ENCODE measurements around the gene PLAGL2.

The PLAGL2 gene

DNA sequence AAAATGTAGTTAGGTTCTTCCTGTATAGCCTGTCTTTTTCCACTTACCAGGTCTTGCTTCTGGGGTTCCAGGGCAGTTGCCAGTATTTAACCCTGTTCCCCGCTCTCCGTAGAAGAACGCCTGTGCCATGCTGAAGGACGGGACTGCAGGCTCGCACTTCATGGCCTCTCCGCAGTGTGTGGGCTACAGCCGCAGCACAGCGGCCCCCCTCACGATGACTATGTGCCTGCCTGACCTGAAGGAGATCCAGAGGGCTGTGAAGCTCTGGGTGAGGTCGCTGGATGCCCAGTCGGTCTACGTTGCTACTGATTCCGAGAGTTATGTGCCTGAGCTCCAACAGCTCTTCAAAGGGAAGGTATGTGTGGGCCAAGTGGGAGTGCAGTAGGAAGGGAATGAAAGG is 23.2 kb upstream of the PLAGL2 start:
- no peak for DNase-seq

DNA sequence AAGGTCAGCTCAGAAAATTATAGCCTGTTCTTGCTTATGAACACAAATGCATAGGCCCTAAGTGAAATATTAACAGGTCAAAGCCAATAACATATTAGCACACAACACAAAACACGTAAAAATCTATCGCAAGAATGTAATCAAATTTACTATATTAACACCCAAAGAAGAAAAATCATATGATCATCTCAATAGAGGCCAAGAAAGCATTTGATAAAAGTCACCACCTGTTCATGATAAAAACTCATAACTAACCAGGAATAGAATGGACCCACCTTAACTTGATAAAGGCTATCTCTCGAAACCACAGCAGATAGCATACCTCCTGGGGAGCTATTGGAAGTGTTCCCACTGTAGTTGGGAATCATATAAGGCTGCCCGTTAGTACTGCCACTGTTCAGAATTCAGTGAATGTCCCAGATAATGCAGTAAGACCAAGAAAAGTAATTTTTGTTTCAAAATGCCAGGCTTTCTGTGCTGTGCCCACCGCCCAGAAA is 21.8 kb upstream of the PLAGL2 start:
- no peak for DNase-seq

DNA sequence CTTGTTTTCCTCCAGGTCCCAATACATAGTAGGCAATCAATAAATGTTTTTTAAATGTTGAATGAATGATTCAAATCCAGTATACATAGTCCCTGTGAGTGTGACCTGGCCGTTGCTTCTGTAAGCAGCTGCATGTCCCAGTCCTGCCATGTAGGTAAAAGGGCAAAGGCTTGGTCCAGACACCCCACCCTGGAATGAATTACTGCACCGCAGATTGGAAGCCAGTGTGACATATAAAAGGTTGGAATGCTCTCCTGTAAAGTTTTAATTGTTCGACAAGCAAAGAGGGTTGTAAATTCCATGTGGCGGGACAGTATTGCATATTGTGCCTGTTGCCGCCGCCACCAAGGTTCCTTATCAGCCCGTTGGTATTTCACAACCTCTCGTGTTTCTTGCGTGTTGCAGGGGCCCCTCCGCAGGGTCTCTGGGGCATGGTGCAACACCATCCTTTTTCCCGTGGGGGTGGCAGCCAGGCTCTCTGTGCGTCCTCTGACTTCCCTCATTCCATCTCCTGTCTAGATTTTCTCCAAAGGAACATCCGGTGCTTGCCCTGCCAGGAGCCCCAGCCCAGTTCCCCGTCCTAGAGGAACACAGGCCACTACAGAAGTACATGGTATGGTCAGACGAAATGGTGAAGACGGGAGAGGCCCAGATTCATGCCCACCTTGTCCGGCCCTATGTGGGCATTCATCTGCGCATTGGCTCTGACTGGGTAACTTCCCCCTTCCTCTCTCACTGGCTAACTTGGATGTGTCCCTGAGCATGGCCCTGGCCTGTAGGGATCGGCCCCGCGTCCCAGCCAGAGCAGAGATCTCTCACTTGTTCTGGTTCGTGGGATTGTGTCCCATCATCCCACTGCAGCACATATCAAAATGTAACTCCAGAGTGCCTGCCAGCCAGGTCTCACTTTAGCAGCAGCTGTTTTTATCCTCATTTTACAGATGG is 20.5 kb upstream of the PLAGL2 start:
- no peak for DNase-seq

DNA sequence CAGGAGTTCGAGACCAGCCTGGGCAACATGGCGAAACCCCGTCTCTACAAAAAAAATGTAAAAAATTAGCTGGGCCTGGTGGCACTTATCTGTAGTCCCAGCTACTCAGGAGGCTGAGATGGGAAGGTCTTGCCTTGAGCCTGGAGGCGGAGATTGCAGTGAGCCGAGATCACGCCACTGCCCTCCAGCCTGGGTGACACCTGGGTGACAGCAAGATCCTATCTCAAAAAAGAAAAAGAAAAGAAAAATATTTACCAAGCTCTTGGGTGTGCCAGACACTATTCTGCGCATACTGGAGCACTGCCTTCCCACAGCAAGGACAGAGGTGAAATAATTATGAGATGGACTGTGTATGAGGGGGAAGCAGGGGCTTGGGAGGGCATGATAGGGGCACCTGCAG is 19.8 kb upstream of the PLAGL2 start:
- no peak for DNase-seq

DNA sequence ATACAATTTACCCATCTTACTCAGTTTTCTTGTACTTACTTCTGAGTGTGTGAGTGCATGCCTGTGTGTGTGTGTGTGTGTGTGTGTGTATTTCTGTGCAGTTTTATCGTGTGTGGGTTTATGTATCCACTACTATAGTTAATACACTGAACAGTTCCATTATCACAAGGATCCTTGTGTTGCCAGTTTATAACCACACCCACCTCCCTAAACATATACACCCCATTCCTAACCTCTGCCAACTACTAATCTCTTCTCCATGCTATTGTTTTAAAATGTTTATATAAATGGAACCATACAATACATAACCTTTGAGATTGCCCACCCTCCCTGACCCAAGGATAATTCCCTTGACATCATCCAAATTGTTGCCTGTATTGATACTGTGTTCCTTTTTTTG is 18.8 kb upstream of the PLAGL2 start:
- DNase-seq = no peak

DNA sequence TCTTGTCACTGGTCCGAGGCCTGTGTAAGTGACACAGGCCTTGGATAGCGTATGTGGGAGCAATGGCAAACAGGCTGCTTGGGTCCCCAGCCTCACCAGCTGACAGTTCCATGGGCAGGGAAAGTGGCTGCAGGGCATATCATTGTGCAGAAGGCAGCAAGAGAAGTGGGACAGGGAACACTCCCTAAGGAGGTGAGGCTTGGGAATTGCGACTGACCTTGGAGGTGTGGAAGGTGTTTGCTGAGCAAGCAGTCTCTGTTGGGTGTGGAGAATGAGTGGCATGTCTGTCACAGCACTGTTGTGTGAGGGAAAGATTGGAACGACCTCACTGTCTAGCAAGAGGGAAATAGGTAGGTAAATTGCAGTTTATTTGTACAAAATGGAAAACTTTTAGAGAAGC is 16.9 kb upstream of the PLAGL2 start:
- DNase-seq = no peak

DNA sequence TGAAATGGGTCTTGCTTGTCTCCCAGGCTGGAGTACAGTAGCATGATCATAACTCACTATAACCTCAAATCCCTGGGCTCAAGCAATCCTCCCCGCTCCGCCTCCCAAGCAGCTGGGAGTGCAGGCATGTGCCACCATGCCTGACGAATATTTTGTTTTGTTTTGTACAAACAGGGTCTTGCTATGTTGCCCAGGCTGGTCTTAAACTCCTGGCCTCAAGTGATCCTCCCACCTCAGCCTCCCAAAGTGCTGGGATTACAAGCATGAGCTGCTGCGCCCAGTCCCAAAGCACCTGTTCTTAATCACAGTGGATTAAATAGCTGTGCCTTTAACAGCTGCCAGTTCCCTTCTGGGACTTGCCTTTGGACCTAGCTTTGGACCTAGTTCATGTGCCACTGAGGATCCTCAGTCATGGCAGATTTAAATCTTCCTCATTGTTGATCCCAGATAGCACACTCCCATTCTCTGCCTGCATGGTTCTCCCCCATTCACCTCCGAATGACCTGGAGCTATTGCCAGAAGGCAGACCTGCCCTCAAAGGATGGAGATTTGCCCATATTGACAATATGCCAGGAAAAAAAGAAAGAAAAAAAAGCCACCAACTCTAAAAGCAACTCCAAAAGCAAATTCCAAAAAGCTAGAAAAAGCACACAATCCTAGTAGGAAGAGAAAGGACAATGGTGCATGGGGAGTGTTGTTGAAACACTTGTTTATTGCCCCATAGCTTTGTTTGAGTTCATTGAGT is 10.8 kb upstream of the PLAGL2 start:
- DNase-seq = no peak

DNA sequence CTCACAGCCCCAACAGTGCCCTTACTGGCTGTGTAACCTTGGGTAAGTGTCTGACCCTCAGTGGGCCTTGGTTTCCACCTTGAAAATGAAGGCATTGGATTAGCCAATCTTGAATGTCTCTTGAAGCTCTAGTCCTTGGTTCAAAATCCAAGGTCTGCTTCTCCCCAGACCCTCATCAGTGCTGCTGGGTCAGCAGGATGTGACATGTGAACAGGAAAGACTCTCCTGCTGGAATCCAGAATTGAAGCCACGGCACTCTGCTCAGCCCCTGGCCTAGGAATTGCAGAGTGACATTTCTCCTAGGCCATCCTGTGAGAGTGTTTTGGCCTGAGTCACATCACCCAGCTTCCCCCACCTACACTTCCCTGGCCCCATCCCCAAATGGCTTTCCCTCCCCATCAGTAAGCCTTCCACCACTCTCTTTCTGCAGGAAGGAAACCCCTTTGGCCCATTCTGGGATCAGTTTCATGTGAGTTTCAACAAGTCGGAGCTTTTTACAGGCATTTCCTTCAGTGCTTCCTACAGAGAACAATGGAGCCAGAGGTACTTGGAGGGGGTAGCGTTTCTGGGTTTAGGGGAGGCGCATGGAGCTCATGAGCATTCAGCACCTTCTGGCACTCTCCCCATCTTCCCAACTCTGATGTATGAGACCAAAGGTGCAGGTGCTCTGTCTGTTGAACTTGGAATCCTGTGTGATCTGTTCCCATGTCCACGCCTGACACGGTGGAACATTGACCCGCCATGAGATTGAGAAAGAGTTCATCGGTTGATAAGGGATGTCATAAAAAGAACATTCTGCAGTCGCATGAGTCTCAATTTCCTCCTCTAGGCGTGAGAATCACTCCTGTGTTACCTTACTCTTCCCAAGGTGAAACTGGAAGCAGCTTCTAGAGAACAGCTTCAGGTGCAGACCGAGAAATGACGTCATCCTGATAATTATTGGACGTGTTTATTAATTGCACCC is 8.9 kb upstream of the PLAGL2 start:
- no peak for DNase-seq

DNA sequence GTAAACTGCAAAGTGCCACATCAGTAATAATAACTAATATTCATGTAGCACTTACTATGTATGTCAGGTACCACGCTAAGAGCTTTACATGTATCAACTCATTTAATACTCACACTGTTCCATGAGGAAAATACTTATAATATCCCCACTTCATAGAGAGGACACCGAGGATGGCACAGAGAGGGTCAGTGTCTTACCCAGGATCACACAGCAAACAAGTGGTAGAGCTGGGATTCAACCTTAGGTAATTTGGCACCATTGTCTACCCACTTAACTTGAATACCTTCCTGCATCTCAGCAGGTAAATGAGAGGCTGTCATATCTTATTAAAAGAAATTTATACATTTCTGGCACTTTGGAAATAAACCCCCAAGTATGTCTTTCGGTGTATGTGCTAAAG is 8.2 kb upstream of the PLAGL2 start:
- DNase-seq = no peak

DNA sequence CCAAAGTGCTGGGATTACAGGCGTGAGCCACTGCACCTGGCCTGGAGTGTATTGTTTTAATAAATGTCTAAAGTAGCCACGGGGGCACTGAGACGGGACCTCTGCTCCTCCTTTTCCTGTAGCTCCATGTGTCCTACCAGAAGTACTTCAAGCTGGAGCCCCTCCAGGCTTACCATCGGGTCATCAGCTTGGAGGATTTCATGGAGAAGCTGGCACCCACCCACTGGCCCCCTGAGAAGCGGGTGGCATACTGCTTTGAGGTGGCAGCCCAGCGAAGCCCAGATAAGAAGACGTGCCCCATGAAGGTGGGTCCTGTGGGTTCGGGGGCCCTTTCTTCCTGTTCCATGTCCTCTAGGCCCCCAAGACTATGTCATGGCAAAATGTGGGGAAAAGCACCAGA is 7.6 kb upstream of the PLAGL2 start:
- no peak for DNase-seq

DNA sequence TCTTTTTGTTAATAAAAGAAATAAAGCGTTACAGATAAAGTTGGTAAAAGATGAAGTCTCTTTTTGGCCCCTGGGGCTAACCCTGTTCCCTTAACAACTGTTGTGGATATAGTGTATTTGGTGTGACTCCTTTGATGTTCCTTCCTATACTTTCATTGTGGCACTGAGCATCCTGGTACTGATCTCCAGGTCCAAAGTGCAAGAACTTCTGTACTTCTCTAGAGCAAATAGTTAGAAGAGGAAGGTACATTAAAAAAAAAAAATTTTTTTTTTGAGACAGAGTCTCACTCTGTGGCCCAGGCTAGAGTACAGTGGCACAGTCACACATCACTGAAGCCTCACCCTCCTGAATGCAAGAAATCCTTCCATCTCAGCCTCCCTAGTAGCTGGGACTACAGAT is 6.3 kb upstream of the PLAGL2 start:
- no peak for DNase-seq

DNA sequence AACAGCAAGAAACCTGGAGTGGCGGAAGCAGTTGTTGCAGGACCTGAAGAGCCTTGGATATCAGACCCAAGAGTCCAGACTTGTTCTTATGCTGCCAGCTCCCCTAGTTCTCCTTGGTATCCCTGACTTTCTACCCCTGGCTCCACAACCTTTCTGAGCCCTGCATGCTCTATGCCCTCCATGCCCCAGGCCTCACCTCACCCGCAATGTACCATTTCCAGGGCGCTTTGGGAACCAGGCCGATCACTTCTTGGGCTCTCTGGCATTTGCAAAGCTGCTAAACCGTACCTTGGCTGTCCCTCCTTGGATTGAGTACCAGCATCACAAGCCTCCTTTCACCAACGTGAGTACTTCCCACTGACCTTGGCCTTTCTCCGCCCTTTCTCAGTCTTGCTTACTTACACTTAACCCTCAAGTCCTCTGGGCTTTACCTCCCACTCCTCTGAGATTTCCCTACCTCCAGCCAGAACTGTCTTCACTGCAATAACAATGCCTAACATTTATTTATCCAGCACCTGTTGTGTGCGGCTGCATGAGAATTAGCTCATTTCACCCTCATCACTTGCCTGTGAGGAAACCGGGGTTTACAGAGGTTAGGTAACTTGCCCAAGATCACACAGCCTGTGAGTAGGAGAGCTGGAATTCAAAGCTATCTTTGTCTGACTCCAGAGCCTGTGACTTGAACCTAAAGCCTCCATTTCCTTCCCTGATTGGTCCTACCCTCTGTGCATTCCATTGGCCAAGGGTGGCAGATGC is 2.5 kb upstream of the PLAGL2 start:
- DNase-seq = no peak

DNA sequence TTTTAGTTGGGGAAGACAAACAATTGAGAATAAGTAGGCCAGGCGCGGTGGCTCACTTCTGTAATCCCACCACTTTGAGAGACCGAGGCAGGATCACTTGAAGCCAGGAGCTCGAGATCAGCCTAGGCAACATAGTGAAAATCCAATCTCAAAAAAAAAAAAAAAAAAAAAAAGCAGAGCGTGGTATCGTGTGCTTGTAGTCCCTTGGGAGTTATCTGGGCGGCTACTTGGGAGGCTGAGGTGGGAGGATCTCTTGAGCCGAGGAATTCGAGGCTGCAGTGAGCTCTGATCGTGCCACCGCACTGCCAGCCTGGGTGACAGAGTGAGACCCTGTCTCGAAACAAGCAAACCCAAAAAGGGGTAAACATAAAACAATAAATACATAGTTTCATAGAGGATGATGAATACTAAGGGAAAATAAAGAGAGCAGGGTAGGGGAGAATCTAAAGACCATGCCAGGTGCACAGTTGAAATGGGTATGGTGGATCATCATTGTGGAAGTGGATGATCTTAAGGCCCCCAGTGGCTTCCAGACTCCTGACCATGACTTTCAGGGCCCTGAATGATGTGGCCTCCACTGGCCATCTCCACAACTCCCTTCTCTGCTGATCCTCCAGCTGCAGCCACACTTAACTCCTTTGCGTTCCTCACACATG is 1.1 kb upstream of the PLAGL2 start:
- DNase-seq = no peak

DNA sequence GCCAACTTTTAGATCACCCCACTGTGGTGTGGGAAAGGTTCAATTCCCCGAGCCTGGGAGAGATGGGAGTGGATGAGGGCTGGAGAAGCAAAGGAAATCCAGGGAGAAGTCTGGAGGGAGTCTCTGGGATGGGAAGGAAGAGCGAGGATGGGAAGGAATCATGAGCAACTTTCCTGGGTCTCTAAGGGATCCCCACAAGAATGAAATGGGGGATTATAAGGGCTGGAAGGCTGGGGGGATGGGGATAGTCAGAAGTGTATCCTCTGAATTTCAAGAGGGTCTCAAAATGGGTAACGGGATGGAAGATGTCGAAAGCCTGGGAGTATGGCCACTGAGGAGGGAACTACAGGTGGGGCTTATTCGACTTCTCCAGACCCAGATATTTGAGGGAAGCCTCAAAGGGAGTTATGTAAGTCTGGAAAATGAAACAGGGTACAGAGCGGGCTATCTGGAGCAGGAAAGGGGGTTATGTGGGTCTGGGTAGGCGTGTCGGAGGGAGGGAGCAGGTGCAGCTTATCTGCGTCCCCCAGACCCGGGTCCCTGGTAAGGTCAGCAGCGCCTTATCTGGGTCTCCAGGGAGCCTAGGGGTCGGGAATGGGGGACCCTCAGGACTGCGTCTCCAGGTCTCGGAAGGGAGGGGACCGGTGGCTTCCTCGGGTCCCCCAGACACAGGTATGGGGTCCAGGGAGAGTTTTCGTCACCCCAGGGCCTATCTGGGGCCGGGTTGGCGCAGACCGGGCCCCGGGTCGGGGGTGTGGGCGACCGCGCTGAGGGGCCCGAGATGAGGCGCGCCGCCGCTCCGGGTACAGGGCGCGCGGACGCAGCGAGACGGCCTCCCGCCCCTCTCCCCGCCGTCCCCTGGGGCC is 550 bp downstream of the PLAGL2 start:
- DNase-seq = no peak

DNA sequence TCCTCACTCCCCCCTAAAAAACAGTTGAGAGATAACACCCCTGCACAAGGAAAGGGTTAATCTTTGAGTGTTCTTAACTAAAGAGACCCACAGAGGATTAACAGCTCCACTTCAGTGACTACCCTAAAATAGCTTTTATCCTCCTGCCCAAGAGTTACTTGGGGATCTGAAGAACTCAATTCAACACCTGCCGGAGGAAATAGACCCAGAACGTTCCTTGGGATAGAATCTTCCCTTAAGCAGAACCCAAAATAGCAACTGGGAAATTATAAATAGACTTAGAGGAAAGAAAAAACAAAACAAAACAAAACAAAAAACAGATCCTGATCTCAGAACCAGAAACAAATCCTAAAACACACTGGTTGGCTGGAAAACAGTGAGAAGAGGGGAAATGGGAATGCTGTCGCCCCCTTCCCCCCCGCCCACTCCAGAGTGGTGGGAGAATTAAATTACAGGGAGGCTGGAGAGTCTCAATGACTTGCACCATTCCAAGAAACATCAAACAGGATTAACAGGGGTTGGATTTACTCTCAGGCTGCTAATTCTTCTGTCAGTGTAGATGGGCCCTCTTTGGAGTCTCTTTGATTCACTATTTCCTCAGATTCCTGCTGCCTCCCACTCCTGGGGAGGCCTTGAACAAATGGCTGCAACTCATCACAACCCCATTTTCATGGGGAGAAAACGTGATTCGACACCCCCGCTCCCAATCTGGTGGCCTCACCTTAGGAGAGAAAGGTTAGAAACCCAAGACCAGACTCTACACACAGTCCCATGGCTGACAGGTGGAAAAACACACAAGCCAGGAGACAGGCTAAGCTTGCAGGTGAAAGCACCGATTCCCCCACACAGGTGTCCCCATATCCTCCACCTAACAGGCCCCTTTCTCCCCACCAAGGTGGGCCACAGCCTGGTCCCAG is 1.4 kb downstream of the PLAGL2 start:
- DNase-seq = no peak

DNA sequence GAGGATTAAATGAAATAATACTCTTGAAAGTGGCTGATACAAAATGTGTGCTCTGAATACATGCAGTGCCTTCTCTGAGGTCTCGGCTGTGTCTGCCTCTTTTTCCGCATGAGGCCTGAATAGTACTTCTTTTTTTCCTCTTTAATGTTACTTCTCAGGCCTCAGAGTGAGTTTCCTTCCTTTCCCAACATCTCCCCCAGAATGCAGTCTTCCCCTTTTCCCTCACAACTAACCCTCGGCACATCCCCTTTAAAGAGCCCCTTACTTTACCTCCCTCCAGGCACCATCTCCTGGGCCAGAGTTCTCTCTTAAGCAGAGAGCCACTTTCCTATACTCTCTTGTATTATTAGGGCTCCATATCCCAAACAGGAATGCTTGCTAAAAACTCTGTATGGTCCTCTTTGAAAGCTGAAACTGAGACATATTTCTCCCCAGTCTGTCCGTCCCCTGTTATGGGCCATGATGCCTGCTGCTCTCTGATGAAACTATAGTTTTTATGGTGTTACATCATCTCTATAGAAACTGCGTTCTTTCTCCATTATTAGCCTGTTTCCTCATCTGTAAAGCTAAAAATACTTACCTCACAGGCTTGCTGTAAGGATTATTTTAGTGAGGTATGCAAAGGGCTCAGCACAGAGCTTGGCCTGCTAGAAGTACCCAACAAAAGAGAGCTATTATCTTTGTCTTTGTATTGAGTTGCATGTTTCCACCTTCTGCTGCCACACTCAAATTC is 2.3 kb downstream of the PLAGL2 start:
- DNase-seq = no peak

DNA sequence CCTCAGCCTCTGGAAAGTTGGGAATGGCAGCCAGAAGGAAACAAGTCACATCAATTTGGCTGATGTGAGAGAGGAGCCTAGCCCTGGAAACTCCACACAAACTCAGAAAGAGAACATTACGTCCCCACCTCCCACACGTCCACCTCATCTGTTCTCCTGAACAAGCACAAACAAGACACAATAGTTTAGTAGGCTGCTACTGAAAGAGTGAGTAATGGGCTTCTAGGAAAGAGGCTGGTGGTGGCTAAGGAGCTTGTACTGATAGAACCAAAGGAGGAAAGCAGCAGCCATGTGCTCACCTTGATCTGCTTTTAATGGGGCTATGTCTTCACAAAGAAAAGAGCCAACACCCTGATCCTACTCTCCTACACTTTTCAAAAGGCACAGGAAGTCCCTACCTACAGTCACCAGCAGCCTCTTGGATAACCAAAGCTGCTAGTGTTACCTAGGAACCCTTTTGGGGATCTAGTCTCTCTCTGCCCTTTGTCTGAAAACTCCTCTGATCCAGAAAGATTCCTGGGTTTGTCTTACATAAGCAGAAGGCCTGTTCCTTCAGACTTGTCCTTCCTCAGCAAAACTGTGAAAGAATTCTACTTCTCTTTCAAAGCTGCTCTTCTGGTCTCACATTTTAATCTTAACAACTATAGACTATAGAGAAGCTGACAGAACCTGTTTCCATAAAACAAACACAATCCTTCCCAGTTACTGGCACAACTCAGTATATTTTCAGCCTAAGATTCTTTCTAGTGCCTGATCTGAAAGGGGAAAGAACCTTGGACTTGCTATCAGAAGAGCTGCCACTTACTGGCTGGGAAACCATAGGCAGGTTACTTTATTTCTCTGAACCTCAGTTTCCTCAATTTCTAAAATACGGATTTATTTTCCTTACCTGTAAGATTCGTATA is 3.1 kb downstream of the PLAGL2 start:
- no peak for DNase-seq
